ENCODE results near the gene MTFR2.

DNA sequence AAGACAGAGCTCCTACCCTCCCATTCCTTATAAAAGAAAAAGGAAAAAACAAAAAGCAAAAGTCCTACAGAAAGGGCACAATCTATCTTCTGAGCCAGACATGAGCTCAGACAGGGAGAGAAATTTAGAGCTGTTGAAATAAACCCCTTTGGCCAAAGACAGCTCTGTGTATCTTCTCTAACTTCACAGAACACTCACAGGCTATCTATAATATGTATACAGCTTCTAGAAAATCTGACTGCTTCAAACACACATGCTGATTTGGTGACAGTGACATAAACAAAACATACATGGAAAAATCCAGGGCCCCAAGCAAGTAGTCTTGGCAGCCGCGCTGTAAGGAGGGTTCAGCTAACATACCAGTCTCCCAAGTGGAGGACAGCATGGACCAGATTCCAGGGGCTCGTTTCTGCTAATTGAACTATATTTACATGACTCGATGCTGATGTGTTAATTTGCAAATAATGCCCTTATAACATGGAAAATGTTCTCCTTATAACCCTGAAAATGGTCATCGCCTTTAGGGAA, 37.0 kb downstream of the MTFR2 start:
- TF ChIP-seq, protein P1, sequence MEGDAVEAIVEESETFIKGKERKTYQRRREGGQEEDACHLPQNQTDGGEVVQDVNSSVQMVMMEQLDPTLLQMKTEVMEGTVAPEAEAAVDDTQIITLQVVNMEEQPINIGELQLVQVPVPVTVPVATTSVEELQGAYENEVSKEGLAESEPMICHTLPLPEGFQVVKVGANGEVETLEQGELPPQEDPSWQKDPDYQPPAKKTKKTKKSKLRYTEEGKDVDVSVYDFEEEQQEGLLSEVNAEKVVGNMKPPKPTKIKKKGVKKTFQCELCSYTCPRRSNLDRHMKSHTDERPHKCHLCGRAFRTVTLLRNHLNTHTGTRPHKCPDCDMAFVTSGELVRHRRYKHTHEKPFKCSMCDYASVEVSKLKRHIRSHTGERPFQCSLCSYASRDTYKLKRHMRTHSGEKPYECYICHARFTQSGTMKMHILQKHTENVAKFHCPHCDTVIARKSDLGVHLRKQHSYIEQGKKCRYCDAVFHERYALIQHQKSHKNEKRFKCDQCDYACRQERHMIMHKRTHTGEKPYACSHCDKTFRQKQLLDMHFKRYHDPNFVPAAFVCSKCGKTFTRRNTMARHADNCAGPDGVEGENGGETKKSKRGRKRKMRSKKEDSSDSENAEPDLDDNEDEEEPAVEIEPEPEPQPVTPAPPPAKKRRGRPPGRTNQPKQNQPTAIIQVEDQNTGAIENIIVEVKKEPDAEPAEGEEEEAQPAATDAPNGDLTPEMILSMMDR (IDR thresholded peaks at IDR 0.05; ENCODE audit: low read depth, low read length), result no peak
- no peak for TF ChIP-seq POLR2A (IDR thresholded peaks at IDR 0.05; ENCODE audit: extremely low read depth, insufficient read length)
- TF ChIP-seq, protein P2, sequence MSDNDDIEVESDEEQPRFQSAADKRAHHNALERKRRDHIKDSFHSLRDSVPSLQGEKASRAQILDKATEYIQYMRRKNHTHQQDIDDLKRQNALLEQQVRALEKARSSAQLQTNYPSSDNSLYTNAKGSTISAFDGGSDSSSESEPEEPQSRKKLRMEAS (IDR thresholded peaks at IDR 0.05; ENCODE audit: low read depth, low read length), result no peak

Measured in NB4 (cell line).